K562 (cell line): ENCODE results near the gene GPR27. TPM values are rescaled to one million over a fixed set of nuclear protein-coding genes. Genes with fewer than 3 reads are reported as not detected.

ENCODE experiments used
- ATAC-seq: fragments of 200-7000 bp; cut with Tn5 transposase; 3 replicates; pipeline ENCODE4 v1.9.1; 2020; ENCODE audit warnings: moderate library complexity
- BruUV-seq: library from RNA; stranded (reverse); fragments of 400-500 nt; replicated peaks from 2 replicates; lab custom pipeline; 2021; lab: Mats Ljungman, UMichigan
- CTCF ChIA-PET: fragments of 300-600 bp; formaldehyde crosslinking; extraction: SDS; loops from one replicate; lab custom pipeline; 2021; ENCODE audit warnings: low intra/inter-chr PET ratio; lab: Yijun Ruan, JAX
- POLR2A ChIA-PET: fragments of 300-600, 350-650 bp; sonication (Branson Sonifier 250); formaldehyde crosslinking; extraction: SDS; loops from one replicate; lab custom pipeline; 2021; ENCODE audit warnings: antibody characterized with exemption, inconsistent platforms; lab: Yijun Ruan, JAX
- DNase-seq, 4 experiments: peaks; one replicate each; pipeline versions ENCODE4 v3.0.0 to v3.0.0-alpha.2; 2011 to 2018; ENCODE audit warnings: low spot score in 3 of 4, mixed read lengths in 3 of 4; ENCODE audit errors: extremely low read depth in 1 of 4
- FAIRE-seq: peaks from 2 replicates; lab custom pipeline; 2011; peaks lifted over from hg19 to GRCh38; lab: Jason Lieb, UNC
- H2AFZ ChIP-seq: 2 replicates; pipeline ENCODE4 v1.6.0; 2011; ENCODE audit warnings: low read depth, low read length, control low read depth, inconsistent platforms
- H3K27ac ChIP-seq: fragments of 200-600 bp; 3 replicates; pipeline ENCODE4 v1.8.0; 2011; ENCODE audit warnings: low read depth, mild to moderate bottlenecking, control low read depth, inconsistent platforms, low read length, moderate library complexity, mixed read lengths; ENCODE audit errors: extremely low read depth
- H3K27me3 ChIP-seq, 2 experiments: fragments of 300-600 bp in 1 of 2; 2 replicates in 1 of 2; 3 replicates in 1 of 2; pipeline versions ENCODE4 v1.6.0 to v1.8.0; 2011; ENCODE audit warnings: inconsistent platforms in 2 of 2, low read length in 2 of 2, mild to moderate bottlenecking in 1 of 2, mixed read lengths in 1 of 2, moderate library complexity in 1 of 2; ENCODE audit not compliant: control insufficient read depth in 2 of 2, insufficient read depth in 2 of 2
- H3K36me3 ChIP-seq: fragments of 300-600 bp; 3 replicates; pipeline ENCODE4 v1.8.0; 2011; ENCODE audit warnings: mild to moderate bottlenecking, low read length, inconsistent platforms; ENCODE audit not compliant: control insufficient read depth, insufficient read depth
- H3K4me1 ChIP-seq, 2 experiments: fragments of 200-600 bp in 1 of 2; replicated peaks in 1 of 2; 2 replicates in 1 of 2; 3 replicates in 1 of 2; pipeline versions ENCODE4 v1.5.1 to v1.8.0; 2011; ENCODE audit warnings: inconsistent platforms in 2 of 2, low read length in 2 of 2, mild to moderate bottlenecking in 1 of 2, mixed read lengths in 1 of 2, moderate library complexity in 1 of 2; ENCODE audit not compliant: control insufficient read depth in 2 of 2, insufficient read depth in 2 of 2
- H3K4me2 ChIP-seq: 2 replicates; pipeline ENCODE4 v1.6.1; 2011; ENCODE audit warnings: low read length, control low read depth, inconsistent platforms, mixed read lengths; ENCODE audit not compliant: insufficient read depth
- H3K4me3 ChIP-seq: fragments of 200-600 bp; sonication (generic), shearing (Covaris generic); 2 replicates; pipeline ENCODE4 v1.5.1; 2016; ENCODE audit warnings: control low read depth, inconsistent platforms
- H3K79me2 ChIP-seq: fragments of 200-600 bp; 3 replicates; pipeline ENCODE4 v1.8.0; 2011; ENCODE audit warnings: low read length, inconsistent platforms; ENCODE audit not compliant: control insufficient read depth, insufficient read depth
- H3K9ac ChIP-seq, 2 experiments: 2 replicates each; pipeline versions ENCODE4 v1.6.0 to v1.6.1; 2011; ENCODE audit warnings: low read depth in 2 of 2, low read length in 2 of 2, control low read depth in 1 of 2, inconsistent platforms in 1 of 2, mild to moderate bottlenecking in 1 of 2, mixed read lengths in 1 of 2; ENCODE audit not compliant: insufficient read depth in 1 of 2
- H3K9me1 ChIP-seq: one replicate; pipeline ENCODE4 v1.6.0; 2011; ENCODE audit warnings: inconsistent platforms, mild to moderate bottlenecking, low read length, moderate library complexity; ENCODE audit not compliant: control insufficient read depth, insufficient read depth
- H3K9me3 ChIP-seq: replicated peaks from 2 replicates; pipeline ENCODE4 v1.5.1; 2011; ENCODE audit warnings: low read depth, low read length, inconsistent platforms; ENCODE audit not compliant: control insufficient read depth, insufficient read depth
- H4K20me1 ChIP-seq: replicated peaks from 2 replicates; pipeline ENCODE4 v1.6.1; 2011; ENCODE audit warnings: low read length, inconsistent platforms, mixed read lengths; ENCODE audit not compliant: control insufficient read depth, insufficient read depth
- CAMTA2 ChIP-seq: fragments of 250-450 bp; sonication (Bioruptor Pico); conservative IDR thresholded peaks from 2 replicates; pipeline ENCODE4 v1.5.1; 2022
- CUX1 ChIP-seq: fragments of 200-800 bp; sonication (Bioruptor generic); IDR thresholded peaks from 2 replicates; pipeline ENCODE4 v1.6.1; 2016; ENCODE audit warnings: missing genetic modification characterization, missing compliant biosample characterization
- POLR2H ChIP-seq: IDR thresholded peaks from 2 replicates; pipeline ENCODE4 v1.6.1; 2016; ENCODE audit warnings: missing genetic modification characterization, low read depth, mild to moderate bottlenecking, control low read depth, missing compliant biosample characterization, moderate library complexity
- TSC22D4 ChIP-seq: fragments of 450-650 bp; IDR thresholded peaks from 2 replicates; pipeline ENCODE4 v1.6.1; 2016; ENCODE audit warnings: missing genetic modification characterization, missing biosample characterization, control low read depth
- ZBTB7A ChIP-seq: IDR thresholded peaks from 2 replicates; pipeline ENCODE4 v1.6.1; 2011; ENCODE audit warnings: low read depth, mild to moderate bottlenecking, low read length, moderate library complexity, borderline replicate concordance; ENCODE audit not compliant: control insufficient read depth
- ZNF197 ChIP-seq: fragments of 200-800 bp; sonication (Bioruptor generic); IDR thresholded peaks from 2 replicates; pipeline ENCODE4 v1.6.1; 2016; ENCODE audit warnings: low read depth, missing genetic modification characterization, missing compliant biosample characterization
- ZNF282 ChIP-seq: sonication (generic); formaldehyde crosslinking; IDR thresholded peaks from 2 replicates; pipeline ENCODE4 v1.8.1; 2023; ENCODE audit warnings: missing genetic modification reagents
- WGBS: fragments of 100-300 bp; shearing (Covaris generic); methylation state at CpG from one replicate; pipeline ENCODE4 v1.1.6; 2016; ENCODE audit warnings: low coverage, mixed read lengths; ENCODE audit not compliant: insufficient coverage; ENCODE audit errors: missing lambda C conversion rate; 5-methylcytosine and 5-hydroxymethylcytosine counted together
- in situ Hi-C: fragments of 300-500 bp; cut with MboI; formaldehyde crosslinking; loops from 4 replicates; pipeline ENCODE4 v1.15.0; 2018; ENCODE audit warnings: inconsistent platforms, mixed read lengths
- intact Hi-C: fragments of 100-400 bp; cut with micrococcal nuclease; formaldehyde crosslinking; loops from 2 replicates; pipeline ENCODE4 v1.14.2; 2022
- polyA plus RNA-seq, 8 experiments: library from polyadenylated mRNA; depleted of rRNA in 4 of 8; stranded (reverse) in 5 of 8; unstranded in 3 of 8; fragments of >200 nt; fragmentation: Nextera tagmentation in 2 of 8; fragmentation: Illumina TruSeq in 1 of 8; extraction: Ambion mirVana in 2 of 8; extraction: Trizol in 1 of 8; gene quantifications; 2 replicates each; pipeline versions ENCODE4 v1.2.1 to v1.2.3, GENCODE V29; 2011 to 2014; ENCODE audit warnings: inconsistent platforms in 1 of 8, missing spikeins in 1 of 8
- total RNA-seq, 7 experiments: library from RNA; depleted of rRNA in 6 of 7; stranded (reverse); fragments of >200 nt in 6 of 7; fragmentation: Illumina TruSeq in 2 of 7; extraction: Trizol in 2 of 7; gene quantifications; 2 replicates each; pipeline versions ENCODE4 v1.2.1 to v1.2.3, GENCODE V29; 2011 to 2021; ENCODE audit warnings: low replicate concordance in 1 of 7
- TF ChIP-seq, protein P1 (sequence below): fragments of 250-450 bp; sonication (Bioruptor Pico); IDR thresholded peaks from 2 replicates; pipeline ENCODE4 v1.8.0; 2022; ENCODE audit warnings: inconsistent platforms, mild to moderate bottlenecking, moderate library complexity, borderline replicate concordance

GPR27 gene
- total and polyA plus RNA-seq, 9 of the 15 experiments (the other 6 are each of a cell fraction or from before 2014, with no cell fraction given) = not detected

DNA sequence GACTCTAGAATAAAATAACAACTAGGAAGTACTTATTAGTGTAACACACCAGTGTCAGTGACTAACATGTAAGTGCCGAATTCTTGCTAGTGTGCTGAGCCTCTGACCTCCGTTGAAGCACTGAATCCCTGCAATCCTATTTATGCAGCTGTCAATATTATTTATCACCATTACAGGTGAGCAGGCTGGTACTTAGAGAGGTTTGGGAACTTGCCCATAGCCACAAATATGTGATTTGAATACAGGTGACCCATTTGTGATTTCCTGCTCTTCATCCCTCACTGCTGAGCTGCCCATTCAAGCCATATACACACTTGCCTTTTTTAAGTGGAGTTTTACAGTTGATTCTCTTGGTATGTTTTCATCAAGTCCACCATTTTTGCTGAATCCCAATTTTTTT is 40.6 kb upstream of the GPR27 start (continued):
- TF ChIP-seq CUX1 (CRISPR knock-in tag) (no peak), ZNF282 (CRISPR knock-in tag) (no peak), ZBTB7A (no peak)

- Histone ChIP-seq H4K20me1 (no peaks in the 10 kb centered on the region), H3K9me1 (no peaks in the 10 kb centered on the region), H3K4me2 (no peak overlapping the region), H3K36me3 (no peaks in the 10 kb centered on the region), H3K27me3 (peaks cover 2 to 8% of the 10 kb centered on the region in 2 experiments; a peak in 3 of 5 replicates), H3K4me1 (no peaks in the 10 kb centered on the region), H2AFZ (no peak overlapping the region), H3K79me2 (no peaks in the 10 kb centered on the region), H3K4me3 (no peak overlapping the region), H3K9me3 (no peaks in the 10 kb centered on the region), H3K27ac (no peak overlapping the region), H3K9ac (no peak overlapping the region)
- FAIRE-seq (no peak), DNase-seq (no peak), ATAC-seq (no peak)
- in situ Hi-C loops = loop anchor here (10.0 to 25.0 kb wide), 2 partner anchors 1110 to 1373 kb away; no protein-coding TSS in a partner anchor
- no peak for TF ChIP-seq CAMTA2 (CRISPR knock-in tag)
- TF ChIP-seq ZNF197 (CRISPR knock-in tag) = no peak
- TF ChIP-seq, protein P1, sequence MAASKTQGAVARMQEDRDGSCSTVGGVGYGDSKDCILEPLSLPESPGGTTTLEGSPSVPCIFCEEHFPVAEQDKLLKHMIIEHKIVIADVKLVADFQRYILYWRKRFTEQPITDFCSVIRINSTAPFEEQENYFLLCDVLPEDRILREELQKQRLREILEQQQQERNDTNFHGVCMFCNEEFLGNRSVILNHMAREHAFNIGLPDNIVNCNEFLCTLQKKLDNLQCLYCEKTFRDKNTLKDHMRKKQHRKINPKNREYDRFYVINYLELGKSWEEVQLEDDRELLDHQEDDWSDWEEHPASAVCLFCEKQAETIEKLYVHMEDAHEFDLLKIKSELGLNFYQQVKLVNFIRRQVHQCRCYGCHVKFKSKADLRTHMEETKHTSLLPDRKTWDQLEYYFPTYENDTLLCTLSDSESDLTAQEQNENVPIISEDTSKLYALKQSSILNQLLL = no peak
- no peak for TF ChIP-seq TSC22D4 (tag)
- no peak for TF ChIP-seq POLR2H (tag)
- ChIA-PET CTCF (no interaction called here), POLR2A (no interaction called here)
- intact Hi-C loops = loop anchor here (5.0 to 10.0 kb wide), 5 partner anchors 143 to 1370 kb away; no protein-coding TSS in a partner anchor
- 3% methylated on average over 4 of the region's 4 CpGs for WGBS
- no TSS peak for BruUV-seq
Measured at GRCh38 chr3:71714595-71714994, 39.1 kb upstream of the GPR27 start.
